ENCODE data around the gene EN2.

The EN2 gene

GRCh38 chr7:155508376-155509358 is 50.7 kb downstream of the EN2 start:
- DNase-seq (ENCODE audit: low read depth): no peak

GRCh38 chr7:155509359-155509724 is 51.4 kb downstream of the EN2 start:
- no peak for DNase-seq (ENCODE audit: low read depth)

DNA sequence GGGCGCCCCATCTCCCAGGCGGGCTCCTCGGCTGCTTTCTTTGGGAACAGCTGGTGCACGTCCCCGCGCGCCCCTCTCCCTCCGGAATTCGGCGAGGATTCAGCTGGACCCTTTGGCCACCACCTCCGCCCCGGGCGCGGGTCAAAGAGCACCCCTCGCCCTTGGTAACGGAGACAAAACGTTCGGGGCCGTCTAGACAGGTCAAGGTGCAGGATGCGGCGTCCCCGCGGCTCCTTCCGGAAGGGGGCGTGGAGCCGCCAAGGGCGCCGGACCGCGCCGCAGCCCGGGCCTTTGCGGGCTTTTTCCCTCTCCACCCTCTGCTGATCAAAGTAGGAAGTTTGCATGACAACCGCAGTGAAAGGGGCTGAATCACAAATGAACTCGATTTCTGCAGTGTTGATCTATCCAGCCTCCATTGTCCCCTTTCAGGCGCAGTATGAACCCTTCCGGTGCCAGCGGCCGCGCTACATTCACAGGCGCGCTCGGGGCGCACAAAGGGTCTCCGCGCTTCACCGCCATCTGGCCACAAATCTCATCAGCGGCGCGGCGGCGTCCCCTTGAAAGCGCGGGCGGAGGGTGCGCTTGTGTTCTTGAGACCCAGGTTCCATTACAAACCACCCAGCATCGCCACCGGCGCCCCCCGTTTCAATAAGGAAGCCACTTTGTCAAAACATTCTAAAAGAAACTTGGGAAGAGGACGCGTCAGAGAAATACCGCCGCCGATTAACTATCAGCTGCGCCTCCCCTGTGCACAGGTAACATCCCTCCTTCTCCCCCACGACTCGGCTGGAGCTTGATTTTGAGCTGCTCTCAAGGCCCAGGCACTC is 52.0 kb downstream of the EN2 start:
- no peak for DNase-seq (ENCODE audit: low read depth)

DNA sequence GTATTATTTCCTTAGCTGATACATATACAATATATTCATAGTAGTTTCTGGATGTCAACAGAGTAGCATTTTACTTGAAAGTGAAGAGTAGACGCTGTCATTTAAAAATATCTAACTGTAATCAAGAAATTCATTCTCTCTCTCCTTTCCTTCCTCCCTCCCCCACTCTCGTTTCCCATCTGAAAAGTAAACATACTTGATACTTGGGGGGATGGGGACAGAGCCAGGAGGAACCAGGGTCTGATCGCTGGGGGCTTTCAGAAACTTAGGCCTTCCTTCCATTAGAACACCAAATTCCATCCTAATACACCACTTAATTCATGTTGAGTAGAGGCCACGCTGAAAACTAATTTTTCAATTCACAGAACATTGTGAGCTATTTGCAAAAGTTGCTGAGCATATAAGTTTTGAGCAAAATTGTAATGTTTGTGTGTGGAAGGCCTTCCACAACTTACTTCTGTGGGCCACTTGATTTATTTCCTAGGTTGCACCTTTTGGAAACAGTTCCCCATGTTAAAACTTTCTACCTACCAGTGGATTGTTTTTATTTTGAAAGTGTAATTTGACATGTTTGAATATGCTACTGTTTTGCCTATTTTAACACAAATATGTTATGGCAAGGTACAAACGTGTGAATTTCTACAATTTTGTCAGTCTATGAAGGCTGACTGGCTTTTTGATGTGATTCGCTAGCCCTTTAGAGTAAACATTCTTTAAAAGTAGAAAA is 53.2 kb downstream of the EN2 start:
- DNase-seq (ENCODE audit: low read depth): no peak

DNA sequence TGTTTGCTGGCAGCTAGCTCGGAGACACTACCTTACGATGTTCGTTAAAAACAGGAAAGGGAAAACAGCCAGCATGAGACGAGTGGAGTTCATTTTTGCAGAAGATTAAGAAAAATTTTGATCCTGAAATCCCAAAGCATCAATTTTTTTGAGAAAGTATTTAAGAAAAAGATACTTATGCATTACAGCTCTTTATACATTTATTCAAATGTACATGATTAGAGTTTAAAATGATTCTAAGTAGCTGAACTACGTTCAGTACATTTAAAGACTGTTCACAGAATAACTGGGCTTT is 53.7 kb downstream of the EN2 start:
- DNase-seq (ENCODE audit: low read depth): no peak

DNA sequence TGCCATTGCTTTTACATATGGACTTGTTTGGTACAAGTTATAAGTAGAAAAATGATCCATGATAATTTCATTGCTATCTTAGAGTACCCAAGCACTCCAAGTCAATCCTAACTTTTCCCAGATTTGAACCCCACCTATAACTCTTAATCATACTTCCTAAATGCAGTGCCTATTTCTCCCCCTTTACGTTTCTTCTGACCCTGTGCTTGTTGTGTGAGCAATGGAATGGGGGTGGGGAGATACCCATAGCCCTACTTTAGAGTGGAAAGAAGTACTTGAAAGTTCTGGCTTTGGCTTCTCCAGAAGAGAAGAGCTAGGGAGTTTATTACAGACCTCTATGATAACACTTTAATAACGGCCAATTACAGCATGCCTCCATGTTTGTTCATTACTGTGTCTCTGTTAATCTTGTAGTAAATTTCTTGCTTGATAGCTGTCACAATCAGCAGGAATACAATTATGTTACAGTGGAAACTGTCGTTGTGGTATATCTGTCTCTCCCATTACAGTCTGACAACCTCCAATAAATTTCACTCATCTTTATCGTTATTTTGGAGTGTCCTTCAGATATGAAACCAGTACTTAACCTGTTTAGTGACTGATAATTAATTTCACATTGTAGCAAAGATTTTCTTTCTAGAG is 54.4 kb downstream of the EN2 start:
- DNase-seq (ENCODE audit: low read depth): no peak

GRCh38 chr7:155513543-155514285 is 55.8 kb downstream of the EN2 start:
- no peak for DNase-seq (ENCODE audit: low read depth)

GRCh38 chr7:155514296-155514695 is 56.4 kb downstream of the EN2 start:
- DNase-seq (ENCODE audit: low read depth): no peak

All from EH (cell line).